ENCODE results near the gene RGS7. TPM values are rescaled to one million over a fixed set of nuclear protein-coding genes. Genes with fewer than 3 reads are reported as not detected.

RGS7 gene
- total RNA-seq, 1 donor from 2014 or later, result 16.0 TPM

- Mint-ChIP-seq H3K4me3 (ENCODE audit: unreplicated experiment) (no peak overlapping the region), H3K36me3 (ENCODE audit: unreplicated experiment) (no peaks in the 10 kb centered on the region), H3K27me3 (ENCODE audit: unreplicated experiment) (peaks cover 1% of the 10 kb centered on the region), H3K9me3 (ENCODE audit: unreplicated experiment) (no peaks in the 10 kb centered on the region), H3K27ac (ENCODE audit: unreplicated experiment) (no peak overlapping the region), H3K4me1 (ENCODE audit: low read depth, unreplicated experiment) (no peaks in the 10 kb centered on the region)
- DNase-seq, result no peak
- TF ChIP-seq, protein P1, sequence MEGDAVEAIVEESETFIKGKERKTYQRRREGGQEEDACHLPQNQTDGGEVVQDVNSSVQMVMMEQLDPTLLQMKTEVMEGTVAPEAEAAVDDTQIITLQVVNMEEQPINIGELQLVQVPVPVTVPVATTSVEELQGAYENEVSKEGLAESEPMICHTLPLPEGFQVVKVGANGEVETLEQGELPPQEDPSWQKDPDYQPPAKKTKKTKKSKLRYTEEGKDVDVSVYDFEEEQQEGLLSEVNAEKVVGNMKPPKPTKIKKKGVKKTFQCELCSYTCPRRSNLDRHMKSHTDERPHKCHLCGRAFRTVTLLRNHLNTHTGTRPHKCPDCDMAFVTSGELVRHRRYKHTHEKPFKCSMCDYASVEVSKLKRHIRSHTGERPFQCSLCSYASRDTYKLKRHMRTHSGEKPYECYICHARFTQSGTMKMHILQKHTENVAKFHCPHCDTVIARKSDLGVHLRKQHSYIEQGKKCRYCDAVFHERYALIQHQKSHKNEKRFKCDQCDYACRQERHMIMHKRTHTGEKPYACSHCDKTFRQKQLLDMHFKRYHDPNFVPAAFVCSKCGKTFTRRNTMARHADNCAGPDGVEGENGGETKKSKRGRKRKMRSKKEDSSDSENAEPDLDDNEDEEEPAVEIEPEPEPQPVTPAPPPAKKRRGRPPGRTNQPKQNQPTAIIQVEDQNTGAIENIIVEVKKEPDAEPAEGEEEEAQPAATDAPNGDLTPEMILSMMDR (IDR thresholded peaks at IDR 0.05; ENCODE audit: partially characterized antibody, unreplicated experiment), result no peak
These were observed 344.2 kb downstream of the RGS7 start for GRCh38 chr1:241012708-241013340.

DNA sequence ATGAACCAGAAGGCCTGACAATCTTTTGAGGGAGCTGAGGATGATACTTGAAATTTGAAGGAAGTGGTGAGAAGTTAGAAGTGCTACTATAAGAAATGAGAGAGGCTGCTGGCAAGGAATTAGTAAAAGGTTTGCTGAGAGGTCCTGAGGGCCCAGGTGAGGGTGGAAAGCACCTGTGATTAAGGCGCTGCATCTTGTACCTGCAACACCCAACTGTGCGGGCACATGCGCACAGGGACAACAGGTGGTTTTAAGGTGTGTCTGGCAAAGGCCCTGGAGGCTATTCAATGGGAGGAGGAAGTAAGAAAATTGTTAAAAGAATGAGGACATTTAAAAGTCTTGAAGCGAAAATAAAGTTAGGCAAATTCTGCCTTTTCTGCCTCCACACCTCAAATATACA, 349.3 kb downstream of the RGS7 start:
- no peaks in the 10 kb centered on the region for H3K4me1 Mint-ChIP-seq (ENCODE audit: low read depth, unreplicated experiment)
- H3K4me3 Mint-ChIP-seq (ENCODE audit: unreplicated experiment), result no peak overlapping the region
- peaks cover 3% of the 10 kb centered on the region for H3K27me3 Mint-ChIP-seq (ENCODE audit: unreplicated experiment)
- H3K9me3 Mint-ChIP-seq (ENCODE audit: unreplicated experiment), result no peaks in the 10 kb centered on the region
- DNase-seq, result no peak
- H3K36me3 Mint-ChIP-seq (ENCODE audit: unreplicated experiment), result no peaks in the 10 kb centered on the region
- TF ChIP-seq, protein P1 (IDR thresholded peaks at IDR 0.05; ENCODE audit: partially characterized antibody, unreplicated experiment), result no peak
- no peak overlapping the region for H3K27ac Mint-ChIP-seq (ENCODE audit: unreplicated experiment)

DNA sequence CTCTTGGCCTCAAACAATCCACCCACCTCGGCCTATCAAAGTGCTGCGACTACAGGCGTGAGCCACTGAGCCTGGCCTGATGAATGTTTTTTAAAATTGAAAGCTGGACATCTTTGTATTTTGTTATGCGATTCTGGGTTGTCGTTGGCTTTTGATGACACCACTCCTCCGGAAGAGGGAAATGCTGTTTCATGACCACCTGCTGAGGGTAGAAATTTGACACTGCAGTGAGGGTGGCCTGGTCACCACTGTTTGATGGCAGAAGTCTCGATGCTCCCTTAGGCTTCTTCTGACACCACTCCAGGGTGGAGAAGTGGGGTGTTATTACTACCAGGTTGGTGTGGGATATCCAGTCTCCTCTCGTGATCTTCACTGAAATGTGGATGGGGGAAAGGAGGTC, 357.2 kb downstream of the RGS7 start:
- no peak overlapping the region for H3K4me3 Mint-ChIP-seq (ENCODE audit: unreplicated experiment)

DNA sequence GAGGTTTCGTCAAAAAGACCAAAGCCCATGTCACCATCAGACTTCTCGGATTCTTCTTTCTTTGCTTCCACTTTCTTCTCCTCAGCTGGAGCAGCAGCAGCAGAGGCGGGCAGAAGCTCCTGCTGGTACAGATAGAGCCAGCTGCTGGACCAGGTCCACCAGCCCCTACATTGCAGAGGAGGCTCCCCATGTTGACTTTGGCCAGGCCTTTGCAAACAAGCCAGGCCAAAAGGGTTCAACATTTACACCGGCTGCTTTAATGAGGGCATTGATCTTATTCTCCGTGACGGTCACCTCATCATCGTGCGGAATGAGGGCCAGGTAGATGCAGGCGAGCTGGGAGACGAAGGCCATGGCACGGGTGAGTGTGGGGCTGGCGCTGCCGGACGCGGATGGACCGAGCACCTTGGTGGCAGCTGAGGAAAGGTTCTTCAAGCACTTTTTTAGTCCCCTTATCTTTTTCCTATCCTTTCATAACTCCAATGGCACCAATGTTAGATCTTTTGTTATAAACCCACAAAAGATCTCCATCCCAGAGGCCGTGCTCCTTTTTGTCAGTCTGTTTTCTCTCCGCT, 358.5 kb downstream of the RGS7 start:
- Mint-ChIP-seq H3K27me3 (ENCODE audit: unreplicated experiment) (no peaks in the 10 kb centered on the region), H3K9me3 (ENCODE audit: unreplicated experiment) (peaks cover 4% of the 10 kb centered on the region), H3K4me1 (ENCODE audit: low read depth, unreplicated experiment) (no peaks in the 10 kb centered on the region), H3K27ac (ENCODE audit: unreplicated experiment) (no peak overlapping the region), H3K4me3 (ENCODE audit: unreplicated experiment) (no peak overlapping the region), H3K36me3 (ENCODE audit: unreplicated experiment) (no peaks in the 10 kb centered on the region)
- TF ChIP-seq, protein P1 (IDR thresholded peaks at IDR 0.05; ENCODE audit: partially characterized antibody, unreplicated experiment), result no peak
- DNase-seq, result no peak

More for the DNA sequence above, 357.2 kb downstream of the RGS7 start:
- H3K4me1 Mint-ChIP-seq (ENCODE audit: low read depth, unreplicated experiment), result no peaks in the 10 kb centered on the region
- TF ChIP-seq, protein P1 (IDR thresholded peaks at IDR 0.05; ENCODE audit: partially characterized antibody, unreplicated experiment), result no peak
- no peaks in the 10 kb centered on the region for H3K36me3 Mint-ChIP-seq (ENCODE audit: unreplicated experiment)
- peaks cover 2% of the 10 kb centered on the region for H3K9me3 Mint-ChIP-seq (ENCODE audit: unreplicated experiment)
- peaks cover 2% of the 10 kb centered on the region for H3K27me3 Mint-ChIP-seq (ENCODE audit: unreplicated experiment)
- H3K27ac Mint-ChIP-seq (ENCODE audit: unreplicated experiment), result no peak overlapping the region
- DNase-seq, result no peak

DNA sequence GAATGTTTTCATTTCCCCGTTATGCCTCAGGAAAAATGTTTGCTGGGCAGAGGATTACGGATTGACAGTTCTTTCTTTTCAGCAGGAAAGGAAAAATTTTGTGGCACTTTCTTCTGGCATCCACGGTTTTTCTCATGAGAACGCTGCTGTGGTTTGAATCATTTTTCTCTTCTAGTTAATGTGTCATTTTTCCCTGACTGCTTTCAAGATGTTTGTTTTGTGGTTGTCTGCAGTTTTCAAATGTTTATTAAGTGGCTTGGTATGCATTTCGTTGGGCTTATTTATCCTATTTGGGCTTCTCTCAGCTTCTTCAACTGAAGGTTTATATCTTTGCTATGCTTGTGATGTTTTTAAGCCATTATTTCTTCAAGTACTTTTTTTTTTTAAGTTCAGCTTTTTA, 359.0 kb downstream of the RGS7 start:
- H3K4me1 Mint-ChIP-seq (ENCODE audit: low read depth, unreplicated experiment), result no peaks in the 10 kb centered on the region
- H3K27ac Mint-ChIP-seq (ENCODE audit: unreplicated experiment), result no peak overlapping the region
- H3K9me3 Mint-ChIP-seq (ENCODE audit: unreplicated experiment), result peaks cover 4% of the 10 kb centered on the region
- H3K36me3 Mint-ChIP-seq (ENCODE audit: unreplicated experiment), result no peaks in the 10 kb centered on the region
- H3K27me3 Mint-ChIP-seq (ENCODE audit: unreplicated experiment), result no peaks in the 10 kb centered on the region
- H3K4me3 Mint-ChIP-seq (ENCODE audit: unreplicated experiment), result no peak overlapping the region
- no peak for DNase-seq
- TF ChIP-seq, protein P1 (IDR thresholded peaks at IDR 0.05; ENCODE audit: partially characterized antibody, unreplicated experiment), result no peak
